Neural crest cell (in vitro differentiated cells): Measurements from ENCODE around the gene MTMR10. TPM values are rescaled to one million over a fixed set of nuclear protein-coding genes. Genes with fewer than 3 reads are reported as not detected.

Experiments used
- DNase-seq: peaks from one replicate; pipeline ENCODE4 v3.0.0; 2021; ENCODE audit warnings: low read depth, mixed read lengths, low spot score
- H3K27ac Mint-ChIP-seq: one replicate; pipeline ENCODE4 v1.8.0; 2021; ENCODE audit warnings: mild to moderate bottlenecking, mixed read lengths; ENCODE audit not compliant: unreplicated experiment
- H3K27me3 Mint-ChIP-seq: 2 replicates; pipeline ENCODE4 v1.8.0; 2021; ENCODE audit warnings: low read depth, mild to moderate bottlenecking, mixed read lengths
- H3K36me3 Mint-ChIP-seq: 2 replicates; pipeline ENCODE4 v1.8.0; 2021; ENCODE audit warnings: low read depth, mild to moderate bottlenecking, mixed read lengths
- H3K4me1 Mint-ChIP-seq: 2 replicates; pipeline ENCODE4 v1.8.0; 2021; ENCODE audit warnings: mixed read lengths
- H3K4me3 Mint-ChIP-seq: one replicate; pipeline ENCODE4 v1.8.0; 2021; ENCODE audit warnings: mild to moderate bottlenecking, mixed read lengths
- H3K9me3 Mint-ChIP-seq: 2 replicates; pipeline ENCODE4 v1.8.0; 2021; ENCODE audit warnings: mixed read lengths
- total RNA-seq: library from RNA; stranded (reverse); gene quantifications from 2 replicates; pipeline ENCODE4 v1.2.1, GENCODE V29; 2021
- TF ChIP-seq, protein P1 (sequence below): fragments of 200-600 bp; sonication (generic); conservative IDR thresholded peaks from 2 replicates; pipeline ENCODE4 v1.5.0; 2021; ENCODE audit warnings: antibody characterized with exemption, mild to moderate bottlenecking

The MTMR10 gene
- total RNA-seq, 1 donor from 2014 or later: 18.6 TPM

DNA sequence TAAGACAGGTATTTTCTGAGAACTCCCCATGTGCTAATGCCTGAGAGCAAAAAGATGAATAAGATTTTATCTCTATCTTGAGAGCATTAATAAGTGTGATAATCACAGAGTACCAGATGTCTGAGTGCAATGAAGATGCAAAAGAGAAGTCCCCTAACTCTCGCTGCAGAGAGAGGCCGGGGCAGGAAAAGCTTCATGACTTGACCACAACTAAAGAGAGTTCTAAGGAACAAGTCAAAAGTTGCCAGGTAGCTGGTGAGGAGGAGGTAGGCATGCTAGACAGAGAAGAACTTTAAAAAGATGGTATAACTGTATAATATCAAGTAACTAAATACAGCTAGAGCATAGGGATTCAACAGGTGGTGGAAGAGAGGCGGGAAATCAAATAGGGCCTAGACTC, 28.8 kb downstream of the MTMR10 start:
- TF ChIP-seq, protein P1, sequence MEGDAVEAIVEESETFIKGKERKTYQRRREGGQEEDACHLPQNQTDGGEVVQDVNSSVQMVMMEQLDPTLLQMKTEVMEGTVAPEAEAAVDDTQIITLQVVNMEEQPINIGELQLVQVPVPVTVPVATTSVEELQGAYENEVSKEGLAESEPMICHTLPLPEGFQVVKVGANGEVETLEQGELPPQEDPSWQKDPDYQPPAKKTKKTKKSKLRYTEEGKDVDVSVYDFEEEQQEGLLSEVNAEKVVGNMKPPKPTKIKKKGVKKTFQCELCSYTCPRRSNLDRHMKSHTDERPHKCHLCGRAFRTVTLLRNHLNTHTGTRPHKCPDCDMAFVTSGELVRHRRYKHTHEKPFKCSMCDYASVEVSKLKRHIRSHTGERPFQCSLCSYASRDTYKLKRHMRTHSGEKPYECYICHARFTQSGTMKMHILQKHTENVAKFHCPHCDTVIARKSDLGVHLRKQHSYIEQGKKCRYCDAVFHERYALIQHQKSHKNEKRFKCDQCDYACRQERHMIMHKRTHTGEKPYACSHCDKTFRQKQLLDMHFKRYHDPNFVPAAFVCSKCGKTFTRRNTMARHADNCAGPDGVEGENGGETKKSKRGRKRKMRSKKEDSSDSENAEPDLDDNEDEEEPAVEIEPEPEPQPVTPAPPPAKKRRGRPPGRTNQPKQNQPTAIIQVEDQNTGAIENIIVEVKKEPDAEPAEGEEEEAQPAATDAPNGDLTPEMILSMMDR: no peak
- H3K9me3 Mint-ChIP-seq: no peaks in the 10 kb centered on the region
- no peak overlapping the region for H3K4me3 Mint-ChIP-seq
- no peak for DNase-seq
- no peaks in the 10 kb centered on the region for H3K27me3 Mint-ChIP-seq
- peaks cover 16% of the 10 kb centered on the region for H3K36me3 Mint-ChIP-seq
- no peak overlapping the region for H3K27ac Mint-ChIP-seq
- no peaks in the 10 kb centered on the region for H3K4me1 Mint-ChIP-seq

DNA sequence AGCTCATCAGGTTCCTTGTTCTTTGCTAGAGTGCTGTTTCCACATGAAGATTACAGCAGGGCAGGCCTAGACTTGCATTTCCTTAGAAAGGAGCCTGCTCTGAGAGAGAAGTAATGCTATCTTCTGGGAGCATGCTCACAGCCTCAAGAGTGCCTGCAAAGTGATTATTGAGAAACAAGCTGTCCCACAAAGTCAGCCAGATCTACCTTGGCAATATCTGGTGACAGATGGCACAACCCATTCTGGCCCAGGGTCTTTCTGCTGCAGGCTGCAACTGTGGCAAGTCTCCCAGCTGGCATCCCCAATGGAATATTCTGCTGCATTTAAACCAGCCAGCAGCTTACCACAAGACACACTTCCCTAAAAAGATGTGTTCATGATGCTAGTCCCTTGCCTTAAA, 29.3 kb downstream of the MTMR10 start:
- no peaks in the 10 kb centered on the region for H3K9me3 Mint-ChIP-seq
- no peaks in the 10 kb centered on the region for H3K27me3 Mint-ChIP-seq
- no peak overlapping the region for H3K27ac Mint-ChIP-seq
- no peak overlapping the region for H3K4me3 Mint-ChIP-seq
- DNase-seq: no peak
- H3K36me3 Mint-ChIP-seq: peaks cover 21% of the 10 kb centered on the region
- TF ChIP-seq, protein P1: no peak
- H3K4me1 Mint-ChIP-seq: no peaks in the 10 kb centered on the region

DNA sequence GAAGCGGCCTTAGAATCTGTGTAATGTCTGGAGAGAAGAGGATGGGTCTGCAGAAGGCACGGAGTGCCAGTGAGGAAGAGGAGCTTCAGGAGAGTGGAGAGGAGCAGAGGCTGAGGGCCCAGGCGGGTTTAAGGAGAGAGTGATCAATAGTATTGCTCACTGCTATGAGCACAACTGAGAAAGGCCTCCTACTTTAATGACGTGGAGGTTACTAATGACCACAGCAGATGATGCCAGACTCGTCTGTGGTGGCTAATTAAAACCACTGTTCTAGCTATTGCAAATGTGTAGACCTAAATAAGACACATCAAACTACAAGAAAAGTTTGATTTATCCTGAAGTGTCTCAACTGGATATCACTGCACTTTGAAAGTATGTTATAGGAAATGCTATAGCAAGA, 33.2 kb downstream of the MTMR10 start:
- Mint-ChIP-seq H3K9me3 (no peaks in the 10 kb centered on the region), H3K27ac (no peak overlapping the region), H3K36me3 (peaks cover 38% of the 10 kb centered on the region), H3K4me1 (peaks cover 7% of the 10 kb centered on the region), H3K27me3 (no peaks in the 10 kb centered on the region), H3K4me3 (no peak overlapping the region)
- DNase-seq: no peak
- TF ChIP-seq, protein P1: no peak

DNA sequence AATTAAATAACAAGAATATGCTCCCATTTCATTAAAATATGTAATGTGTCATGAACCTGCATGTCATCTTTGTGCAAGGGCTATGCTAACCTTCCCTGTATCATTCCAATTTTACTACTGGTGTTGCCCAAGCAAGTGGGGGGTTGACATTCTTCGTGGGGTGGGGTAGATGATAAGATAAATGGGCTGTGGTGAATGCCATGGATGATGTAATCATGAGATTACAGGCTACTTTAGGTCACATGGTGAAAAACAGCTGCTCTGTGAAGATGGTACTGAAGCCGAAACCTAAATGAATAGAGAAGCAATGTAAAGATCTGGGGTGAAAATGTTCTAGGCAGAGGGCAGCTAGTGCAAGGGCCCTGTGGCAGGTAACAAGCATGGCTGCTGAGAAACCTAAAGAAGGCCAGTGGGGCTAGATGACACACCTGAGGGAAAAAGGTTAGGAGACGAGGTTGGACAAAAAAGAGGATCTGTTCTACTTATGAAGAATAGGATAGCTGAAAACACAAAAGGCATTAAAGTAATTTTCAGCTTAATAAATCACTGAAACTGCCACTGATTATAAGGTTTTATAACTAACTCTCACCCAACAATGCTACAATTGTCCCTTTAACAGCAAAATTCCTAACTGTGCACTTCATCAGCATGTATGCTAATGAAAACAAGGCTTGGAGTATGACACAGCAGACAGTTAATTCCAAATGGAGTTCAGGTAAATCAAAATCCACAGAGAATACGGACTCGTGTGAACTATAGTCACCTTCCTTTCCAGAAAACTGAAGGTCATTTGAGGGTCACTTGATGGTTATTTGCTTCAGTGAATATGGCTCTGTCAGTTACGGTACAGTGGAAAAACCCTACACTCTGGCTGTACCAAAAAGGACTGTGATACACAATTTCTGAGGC, 35.0 kb downstream of the MTMR10 start:
- Mint-ChIP-seq H3K4me3 (no peak overlapping the region), H3K27ac (no peak overlapping the region), H3K4me1 (peaks cover 7% of the 10 kb centered on the region), H3K9me3 (no peaks in the 10 kb centered on the region), H3K27me3 (no peaks in the 10 kb centered on the region), H3K36me3 (peaks cover 44% of the 10 kb centered on the region)
- DNase-seq: no peak
- TF ChIP-seq, protein P1: no peak

DNA sequence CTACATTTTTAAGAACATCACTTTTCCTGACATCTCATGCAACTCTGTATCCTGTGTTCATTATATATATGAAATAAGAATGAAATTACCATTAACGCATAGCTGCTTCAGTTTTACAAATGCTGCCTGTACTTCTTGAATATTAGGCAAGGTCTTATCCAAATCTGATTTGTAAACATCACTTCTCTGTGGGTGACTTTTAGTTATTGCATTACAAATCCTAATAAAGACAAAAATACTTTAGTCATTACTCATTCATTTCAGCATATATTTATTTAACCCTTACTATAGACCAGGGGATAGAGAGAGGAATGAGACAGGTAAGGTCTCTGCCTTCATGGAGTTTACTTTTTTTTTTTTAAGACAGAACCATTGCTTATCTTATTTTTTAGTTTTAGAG, 36.8 kb downstream of the MTMR10 start:
- DNase-seq: no peak
- H3K4me3 Mint-ChIP-seq: no peak overlapping the region
- H3K36me3 Mint-ChIP-seq: peaks cover 51% of the 10 kb centered on the region

More for the DNA sequence above, 36.8 kb downstream of the MTMR10 start:
- Mint-ChIP-seq H3K27me3 (no peaks in the 10 kb centered on the region), H3K4me1 (peaks cover 7% of the 10 kb centered on the region), H3K27ac (no peak overlapping the region), H3K9me3 (no peaks in the 10 kb centered on the region)
- TF ChIP-seq, protein P1: no peak
